SU-DHL-6 (cell line): Measurements from ENCODE around the gene HMGCR.

ENCODE experiments used
- H2AFZ ChIP-seq: fragments of 200-600 bp; sonication (generic); 2 replicates; pipeline ENCODE4 v1.6.1; 2014; ENCODE audit warnings: low read depth, mild to moderate bottlenecking, moderate library complexity, mixed read lengths, antibody characterized with exemption, low read length; ENCODE audit not compliant: severe bottlenecking
- H3F3A ChIP-seq: fragments of 200-600 bp; shearing (Covaris generic); 2 replicates; pipeline ENCODE4 v1.6.0; 2016; ENCODE audit warnings: antibody characterized with exemption, mild to moderate bottlenecking; ENCODE audit not compliant: insufficient read depth
- H3K27ac ChIP-seq: fragments of 200-600 bp; sonication (generic); 2 replicates; pipeline ENCODE4 v1.5.1; 2016; ENCODE audit warnings: low read depth, mild to moderate bottlenecking, low read length, moderate library complexity, mixed read lengths
- H3K27me3 ChIP-seq: fragments of 200-600 bp; sonication (generic), shearing (Covaris generic); 2 replicates; pipeline ENCODE4 v1.6.0; 2014; ENCODE audit warnings: mild to moderate bottlenecking, low read length
- H3K36me3 ChIP-seq: fragments of 200-600 bp; sonication (generic); 2 replicates; pipeline ENCODE4 v1.6.1; 2014; ENCODE audit warnings: mild to moderate bottlenecking, low read length, mixed read lengths
- H3K4me2 ChIP-seq: fragments of 300-600, 200-600 bp; shearing (Covaris generic), sonication (generic); 2 replicates; pipeline ENCODE4 v1.6.0; 2014; ENCODE audit warnings: low read length, low read depth, mild to moderate bottlenecking; ENCODE audit not compliant: poor library complexity, severe bottlenecking
- H3K4me3 ChIP-seq: fragments of 200-600 bp; sonication (generic); 2 replicates; pipeline ENCODE4 v1.5.1; 2014; ENCODE audit warnings: antibody characterized with exemption, low read length, mild to moderate bottlenecking, mixed read lengths; ENCODE audit not compliant: insufficient read depth, poor library complexity, severe bottlenecking
- H3K79me2 ChIP-seq: fragments of 200-600 bp; sonication (generic); 2 replicates; pipeline ENCODE4 v1.6.1; 2014; ENCODE audit warnings: mild to moderate bottlenecking, low read length, moderate library complexity; ENCODE audit not compliant: insufficient read depth
- H3K9ac ChIP-seq: fragments of 200-600 bp; sonication (generic); 2 replicates; pipeline ENCODE4 v1.7.0; 2014; ENCODE audit warnings: mild to moderate bottlenecking, low read length
- H3K9me2 ChIP-seq: fragments of 200-600 bp; sonication (generic); replicated peaks from 2 replicates; pipeline ENCODE4 v1.6.1; 2014; ENCODE audit warnings: low read length; ENCODE audit not compliant: insufficient read depth
- H3K9me3 ChIP-seq: fragments of 200-600 bp; sonication (generic); 2 replicates; pipeline ENCODE4 v1.6.1; 2014; ENCODE audit warnings: low read length, mixed read lengths; ENCODE audit not compliant: insufficient read depth
- H4K20me1 ChIP-seq: fragments of 200-600 bp; sonication (generic); 2 replicates; pipeline ENCODE4 v1.6.1; 2014; ENCODE audit warnings: low read depth, mild to moderate bottlenecking, antibody characterized with exemption, low read length, moderate library complexity, mixed read lengths
- EZH2phosphoT487 ChIP-seq: fragments of 200-600 bp; sonication (generic), shearing (Covaris generic); conservative IDR thresholded peaks from 2 replicates; pipeline ENCODE4 v1.6.1; 2018; ENCODE audit warnings: mild to moderate bottlenecking, antibody characterized with exemption, low read length, moderate library complexity, mixed read lengths
- TF ChIP-seq, protein P1 (sequence below): fragments of 200-600 bp; sonication (generic); IDR thresholded peaks from one replicate; pipeline ENCODE4 v1.5.1; 2017; ENCODE audit warnings: antibody characterized with exemption, mild to moderate bottlenecking, low read length, moderate library complexity; ENCODE audit not compliant: insufficient read depth, poor library complexity, severe bottlenecking

HMGCR gene

DNA sequence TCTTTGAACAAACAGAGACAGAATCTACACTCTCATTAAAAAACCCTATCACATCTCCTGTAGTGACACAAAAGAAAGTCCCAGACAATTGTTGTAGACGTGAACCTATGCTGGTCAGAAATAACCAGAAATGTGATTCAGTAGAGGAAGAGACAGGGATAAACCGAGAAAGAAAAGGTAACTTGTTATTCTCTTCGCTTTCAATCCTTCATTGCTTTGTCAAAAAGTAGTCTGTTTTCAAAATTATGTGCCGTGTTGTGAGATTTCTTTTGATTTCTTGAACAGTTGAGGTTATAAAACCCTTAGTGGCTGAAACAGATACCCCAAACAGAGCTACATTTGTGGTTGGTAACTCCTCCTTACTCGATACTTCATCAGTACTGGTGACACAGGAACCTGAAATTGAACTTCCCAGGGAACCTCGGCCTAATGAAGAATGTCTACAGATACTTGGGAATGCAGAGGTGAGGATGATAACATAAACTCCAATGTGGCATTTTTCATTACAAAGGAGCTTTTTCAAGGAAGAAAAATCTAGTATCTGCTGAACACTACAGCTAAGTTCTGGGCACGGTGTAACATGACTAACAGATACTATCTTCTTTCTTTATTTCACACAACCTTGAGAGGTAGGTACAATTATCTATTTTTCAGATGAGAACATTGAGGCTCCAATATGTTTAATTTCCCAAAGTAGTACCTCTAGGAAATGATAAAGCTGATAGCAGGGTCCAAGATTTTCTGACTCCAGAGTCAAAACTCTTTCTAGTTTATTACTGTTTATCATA lies 14.3 kb downstream of the HMGCR start:
- Histone ChIP-seq H3K27me3 (no peaks in the 10 kb centered on the region), H3K9ac (no peak overlapping the region), H3K36me3 (peaks cover 90% of the 10 kb centered on the region), H3K9me3 (no peaks in the 10 kb centered on the region), H4K20me1 (peaks cover 19% of the 10 kb centered on the region; the same call in 1 of the 2 replicates), H3K9me2 (no peaks in the 10 kb centered on the region), H3K4me3 (no peak overlapping the region), H2AFZ (no peak overlapping the region), H3K79me2 (0 out of 2 replicates have a peak, but pooled peaks cover 7% of the 10 kb centered on the region), H3F3A (peaks cover 10% of the 10 kb centered on the region; the same call in 1 of the 2 replicates), H3K4me2 (no peak overlapping the region), H3K27ac (no peak overlapping the region)
- TF ChIP-seq, protein P1, sequence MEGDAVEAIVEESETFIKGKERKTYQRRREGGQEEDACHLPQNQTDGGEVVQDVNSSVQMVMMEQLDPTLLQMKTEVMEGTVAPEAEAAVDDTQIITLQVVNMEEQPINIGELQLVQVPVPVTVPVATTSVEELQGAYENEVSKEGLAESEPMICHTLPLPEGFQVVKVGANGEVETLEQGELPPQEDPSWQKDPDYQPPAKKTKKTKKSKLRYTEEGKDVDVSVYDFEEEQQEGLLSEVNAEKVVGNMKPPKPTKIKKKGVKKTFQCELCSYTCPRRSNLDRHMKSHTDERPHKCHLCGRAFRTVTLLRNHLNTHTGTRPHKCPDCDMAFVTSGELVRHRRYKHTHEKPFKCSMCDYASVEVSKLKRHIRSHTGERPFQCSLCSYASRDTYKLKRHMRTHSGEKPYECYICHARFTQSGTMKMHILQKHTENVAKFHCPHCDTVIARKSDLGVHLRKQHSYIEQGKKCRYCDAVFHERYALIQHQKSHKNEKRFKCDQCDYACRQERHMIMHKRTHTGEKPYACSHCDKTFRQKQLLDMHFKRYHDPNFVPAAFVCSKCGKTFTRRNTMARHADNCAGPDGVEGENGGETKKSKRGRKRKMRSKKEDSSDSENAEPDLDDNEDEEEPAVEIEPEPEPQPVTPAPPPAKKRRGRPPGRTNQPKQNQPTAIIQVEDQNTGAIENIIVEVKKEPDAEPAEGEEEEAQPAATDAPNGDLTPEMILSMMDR = no peak
- TF ChIP-seq EZH2phosphoT487 = no peak

DNA sequence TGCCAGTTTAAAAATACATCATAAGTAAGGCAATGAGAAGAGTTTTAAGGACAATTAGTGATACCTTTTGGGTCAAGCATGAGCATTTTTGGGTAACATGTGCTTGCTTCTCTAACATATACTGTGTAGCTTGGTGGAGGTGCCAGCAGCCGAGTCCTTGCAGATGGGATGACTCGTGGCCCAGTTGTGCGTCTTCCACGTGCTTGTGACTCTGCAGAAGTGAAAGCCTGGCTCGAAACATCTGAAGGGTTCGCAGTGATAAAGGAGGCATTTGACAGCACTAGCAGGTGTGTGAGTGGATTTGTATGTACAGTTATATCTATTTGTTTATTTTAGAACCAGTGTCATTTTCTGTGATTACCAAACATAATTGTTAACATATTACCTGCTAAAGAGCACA lies 18.2 kb downstream of the HMGCR start:
- no peak overlapping the region for H3K27ac ChIP-seq
- H3K9me2 ChIP-seq = no peaks in the 10 kb centered on the region
- TF ChIP-seq, protein P1 = no peak
- TF ChIP-seq EZH2phosphoT487 = no peak
- peaks cover 32% of the 10 kb centered on the region; the same call in 1 of the 2 replicates for H3F3A ChIP-seq
- no peaks in the 10 kb centered on the region for H3K27me3 ChIP-seq
- H3K9me3 ChIP-seq = no peaks in the 10 kb centered on the region
- 0 out of 2 replicates have a peak, but pooled peaks cover 11% of the 10 kb centered on the region for H4K20me1 ChIP-seq
- no peak overlapping the region for H3K9ac ChIP-seq
- H3K4me2 ChIP-seq = no peak overlapping the region
- H3K79me2 ChIP-seq = 0 out of 2 replicates have a peak, but pooled peaks cover 7% of the 10 kb centered on the region
- H3K4me3 ChIP-seq = no peak overlapping the region
- no peak overlapping the region for H2AFZ ChIP-seq
- peaks cover 92% of the 10 kb centered on the region for H3K36me3 ChIP-seq

DNA sequence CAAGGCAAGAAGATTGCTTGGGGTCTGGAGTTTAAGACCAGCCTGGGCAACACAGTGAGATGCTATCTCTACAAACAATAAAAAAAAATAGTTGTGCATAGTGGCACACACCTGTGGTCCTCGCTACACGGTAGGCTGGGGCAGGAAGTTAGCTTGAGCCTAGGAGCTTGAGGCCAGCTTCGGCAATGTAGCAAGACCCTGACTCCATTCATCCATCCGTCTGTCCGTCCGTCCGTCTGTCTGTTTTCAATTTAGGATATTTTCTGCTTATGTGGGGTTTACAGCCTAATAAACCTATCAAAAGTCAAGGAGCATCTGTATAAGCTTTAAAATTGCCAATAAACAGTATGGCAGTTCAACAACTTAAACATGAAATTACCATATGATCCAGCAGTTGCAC lies 19.7 kb downstream of the HMGCR start:
- Histone ChIP-seq H3K79me2 (0 out of 2 replicates have a peak, but pooled peaks cover 3% of the 10 kb centered on the region), H3K27me3 (no peaks in the 10 kb centered on the region), H3K27ac (no peak overlapping the region), H4K20me1 (0 out of 2 replicates have a peak, but pooled peaks cover 11% of the 10 kb centered on the region), H3F3A (peaks cover 42% of the 10 kb centered on the region; the same call in 1 of the 2 replicates), H3K9me2 (no peaks in the 10 kb centered on the region), H3K36me3 (peaks cover 90% of the 10 kb centered on the region), H3K9me3 (no peaks in the 10 kb centered on the region), H3K9ac (no peak overlapping the region), H3K4me2 (no peak overlapping the region), H2AFZ (no peak overlapping the region), H3K4me3 (no peak overlapping the region)
- TF ChIP-seq, protein P1 = no peak
- no peak for TF ChIP-seq EZH2phosphoT487
